Measurements from ENCODE around the gene YEATS2. TPM values are rescaled to one million over a fixed set of nuclear protein-coding genes. Genes with fewer than 3 reads are reported as not detected.
"Not testable (repeated sequence)": the region's sequence is repeated elsewhere in the genome, so short reads cannot be mapped to it uniquely, and the experiment has no call there.

YEATS2 gene
- total RNA-seq, 1 experiment from 2014 or later: 57.4 TPM

- intact Hi-C loops (cut with micrococcal nuclease; ENCODE audit: unreplicated experiment): no loop called here
- Mint-ChIP-seq H3K4me1 (ENCODE audit: low read depth, unreplicated experiment) (no peaks in the 10 kb centered on the region), H3K27ac (ENCODE audit: unreplicated experiment) (no peak overlapping the region), H3K36me3 (ENCODE audit: insufficient read depth, unreplicated experiment) (no peaks in the 10 kb centered on the region), H3K9me3 (ENCODE audit: low read depth, unreplicated experiment) (no peaks in the 10 kb centered on the region), H3K27me3 (ENCODE audit: unreplicated experiment) (no peaks in the 10 kb centered on the region), H3K4me3 (ENCODE audit: low read depth, unreplicated experiment) (no peak overlapping the region)
- no peak for DNase-seq
- TF ChIP-seq CTCF (IDR thresholded peaks at IDR 0.05; ENCODE audit: unreplicated experiment): no peak
- no TSS peak for BruUV-seq (replicated peaks)
- CTCF ChIA-PET: interaction anchor here (1.2 kb wide), 1 partner anchor 137 kb away, joined by 4 read pairs; no protein-coding TSS in a partner anchor
Measured at GRCh38 chr3:183688874-183689273, 8.7 kb upstream of the YEATS2 start.

DNA sequence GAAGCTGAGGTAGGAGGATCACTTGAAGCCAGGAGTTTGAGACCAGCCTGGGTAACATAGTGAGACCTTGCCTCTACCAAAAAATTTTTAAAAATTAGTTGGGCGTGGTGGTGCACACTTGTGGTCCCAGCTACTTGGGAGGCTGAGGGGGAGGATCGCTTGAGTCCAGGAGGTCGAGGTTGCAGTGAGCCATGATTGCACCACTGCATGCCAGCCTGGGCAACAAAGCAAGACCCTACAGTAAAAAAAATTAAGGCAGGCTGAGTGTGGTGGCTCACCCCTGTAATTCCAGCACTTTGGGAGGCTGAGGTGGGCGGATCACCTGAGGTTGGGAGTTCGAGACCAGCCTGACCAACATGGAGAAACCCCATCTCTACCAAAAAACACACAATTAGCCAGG, 8.0 kb upstream of the YEATS2 start:
- H3K27me3 Mint-ChIP-seq (ENCODE audit: unreplicated experiment); intact Hi-C loops (cut with micrococcal nuclease; ENCODE audit: unreplicated experiment); H3K9me3 Mint-ChIP-seq (ENCODE audit: low read depth, unreplicated experiment); H3K36me3 Mint-ChIP-seq (ENCODE audit: insufficient read depth, unreplicated experiment); H3K4me3 Mint-ChIP-seq (ENCODE audit: low read depth, unreplicated experiment); H3K4me1 Mint-ChIP-seq (ENCODE audit: low read depth, unreplicated experiment); BruUV-seq (replicated peaks); H3K27ac Mint-ChIP-seq (ENCODE audit: unreplicated experiment); DNase-seq: not testable (repeated sequence)
- CTCF ChIA-PET: interaction anchor here (0.6 to 1.2 kb wide), 2 partner anchors 138 to 251 kb away, joined by 4 to 7 read pairs; no protein-coding TSS in a partner anchor

DNA sequence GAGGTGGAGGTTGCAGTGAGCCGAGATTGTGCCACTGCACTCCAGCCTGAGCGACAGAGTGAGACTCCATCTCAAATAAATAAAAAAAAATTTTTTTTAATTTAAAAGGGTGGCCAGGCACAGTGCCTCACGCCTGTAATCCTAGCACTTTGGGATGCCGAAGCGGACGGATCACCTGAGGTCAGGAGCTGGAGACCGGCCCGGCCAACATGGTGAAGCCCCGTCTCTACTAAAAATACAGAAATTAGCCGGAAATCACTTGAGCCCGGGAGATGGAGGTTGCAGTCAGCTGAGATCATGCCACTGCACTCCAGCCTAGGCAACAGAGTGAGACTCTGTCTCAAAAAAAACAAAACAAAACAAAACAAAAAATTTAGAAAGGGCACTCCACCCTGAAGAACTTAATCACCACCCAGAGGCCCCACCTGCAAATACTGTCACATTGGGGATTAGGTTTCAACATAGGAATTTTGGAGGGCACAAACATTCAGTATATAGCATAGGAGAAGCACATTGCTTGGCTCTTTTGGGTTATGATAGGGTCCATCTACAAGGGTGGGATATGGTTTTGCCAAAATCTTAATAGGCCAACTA, 7.1 kb upstream of the YEATS2 start:
- H3K27me3 Mint-ChIP-seq (ENCODE audit: unreplicated experiment): no peaks in the 10 kb centered on the region
- intact Hi-C loops (cut with micrococcal nuclease; ENCODE audit: unreplicated experiment): no loop called here
- no peak overlapping the region for H3K27ac Mint-ChIP-seq (ENCODE audit: unreplicated experiment)
- no peak for TF ChIP-seq CTCF (IDR thresholded peaks at IDR 0.05; ENCODE audit: unreplicated experiment)
- no peaks in the 10 kb centered on the region for H3K36me3 Mint-ChIP-seq (ENCODE audit: insufficient read depth, unreplicated experiment)
- DNase-seq: no peak
- CTCF ChIA-PET: interaction anchor here (0.7 kb wide), 1 partner anchor 1067 kb away, joined by 4 read pairs; no protein-coding TSS in a partner anchor
- no peaks in the 10 kb centered on the region for H3K4me1 Mint-ChIP-seq (ENCODE audit: low read depth, unreplicated experiment)
- BruUV-seq (replicated peaks): no TSS peak
- no peak overlapping the region for H3K4me3 Mint-ChIP-seq (ENCODE audit: low read depth, unreplicated experiment)
- no peaks in the 10 kb centered on the region for H3K9me3 Mint-ChIP-seq (ENCODE audit: low read depth, unreplicated experiment)

DNA sequence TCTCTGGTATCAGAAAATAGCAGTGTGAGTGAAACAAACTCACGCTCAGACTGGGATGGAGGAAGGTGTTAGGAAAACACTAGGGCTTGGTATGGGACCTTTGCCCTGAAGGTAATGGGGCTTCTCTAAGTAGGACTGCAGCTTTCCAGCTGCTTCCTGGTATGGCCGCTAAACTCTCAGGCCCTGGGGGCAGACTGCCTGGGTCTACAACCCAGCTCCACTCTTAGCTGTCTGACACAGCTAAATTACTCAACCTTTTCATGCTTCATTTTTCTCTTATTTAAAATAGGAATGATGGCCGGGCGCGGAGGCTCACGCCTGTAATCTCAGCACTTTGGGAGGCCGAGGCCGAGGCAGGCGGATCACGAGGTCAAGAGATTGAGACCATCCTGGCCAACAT, 5.2 kb upstream of the YEATS2 start:
- CTCF ChIA-PET: no interaction called here
- intact Hi-C loops (cut with micrococcal nuclease; ENCODE audit: unreplicated experiment): no loop called here
- no peak overlapping the region for H3K27ac Mint-ChIP-seq (ENCODE audit: unreplicated experiment)
- no peak for TF ChIP-seq CTCF (IDR thresholded peaks at IDR 0.05; ENCODE audit: unreplicated experiment)
- no peaks in the 10 kb centered on the region for H3K9me3 Mint-ChIP-seq (ENCODE audit: low read depth, unreplicated experiment)
- peaks cover 7% of the 10 kb centered on the region for H3K36me3 Mint-ChIP-seq (ENCODE audit: insufficient read depth, unreplicated experiment)
- no peaks in the 10 kb centered on the region for H3K27me3 Mint-ChIP-seq (ENCODE audit: unreplicated experiment)
- DNase-seq: no peak
- no peaks in the 10 kb centered on the region for H3K4me1 Mint-ChIP-seq (ENCODE audit: low read depth, unreplicated experiment)
- no peak overlapping the region for H3K4me3 Mint-ChIP-seq (ENCODE audit: low read depth, unreplicated experiment)
- BruUV-seq (replicated peaks): no TSS peak

All from Calu3 (cell line).